Measurements from ENCODE around the gene DDN. TPM values are rescaled to one million over a fixed set of nuclear protein-coding genes. Genes with fewer than 3 reads are reported as not detected.

DDN gene
- total RNA-seq, 8 experiments from 2014 or later: 0.23 to 1.4 (median 0.57) TPM

GRCh38 chr12:48972213-48972951 is 26.8 kb downstream of the DDN start:
- H3K4me3 ChIP-seq: no peak overlapping the region
- WGBS, 10 experiments: 17 to 18% methylated on average over 2 to 4 of the region's 23 CpGs; no CpG with 5 or more reads in 8 of the 10 experiments
- no peak for ATAC-seq (replicated peaks in 6 of 8)
- H3K27ac ChIP-seq: no peak overlapping the region
- in situ Hi-C loops (cut with MboI; ENCODE audit: low pct_unique_long_range_greater_than_20kb in 2 of 9, low sequenced_read_pairs in 9 of 9, unreplicated experiment in 9 of 9): no loop called here
- peaks cover 4 to 16% of the 10 kb centered on the region in 2 donors for H3K4me1 ChIP-seq (replicated peaks in 1 of 2)

GRCh38 chr12:48970702-48971334 is 28.4 kb downstream of the DDN start:
- 10 to 100% (median 35%) methylated on average over 1 to 4 of the region's 10 CpGs; no CpG with 5 or more reads in 4 of the 10 experiments for WGBS, 10 experiments
- Histone ChIP-seq H3K27ac (no peak overlapping the region), H3K4me3 (peak overlapping the region in 4 of 5 donors; percentile 25 to 39 (median 32)), H3K4me1 (replicated peaks in 1 of 2) (peaks cover 4 to 16% of the 10 kb centered on the region in 2 donors)
- in situ Hi-C loops (cut with MboI; ENCODE audit: low pct_unique_long_range_greater_than_20kb in 2 of 9, low sequenced_read_pairs in 9 of 9, unreplicated experiment in 9 of 9): no loop called here
- ATAC-seq (replicated peaks in 6 of 8): peak in 2 of 8 experiments; percentile 1 to 8

- H3K4me1 ChIP-seq (replicated peaks in 1 of 2): peaks cover 4 to 16% of the 10 kb centered on the region in 2 donors
- H3K4me3 ChIP-seq: peak overlapping the region in 2 of 5 donors; percentile 9 to 10
- peak; percentile 23 to 66 (median 58) for ATAC-seq (replicated peaks in 6 of 8)
- in situ Hi-C loops (cut with MboI; ENCODE audit: low pct_unique_long_range_greater_than_20kb in 2 of 9, low sequenced_read_pairs in 9 of 9, unreplicated experiment in 9 of 9): no loop called here
- 9 to 40% (median 15%) methylated on average over 1 to 6 of the region's 77 CpGs; no CpG with 5 or more reads in 6 of the 10 experiments for WGBS, 10 experiments
- no peak overlapping the region for H3K27ac ChIP-seq
Measured at GRCh38 chr12:48969833-48970701, 29.1 kb downstream of the DDN start.

- no peak overlapping the region for H3K4me3 ChIP-seq
- in situ Hi-C loops (cut with MboI; ENCODE audit: low pct_unique_long_range_greater_than_20kb in 2 of 9, low sequenced_read_pairs in 9 of 9, unreplicated experiment in 9 of 9): no loop called here
- peaks cover 4 to 16% of the 10 kb centered on the region in 2 donors for H3K4me1 ChIP-seq (replicated peaks in 1 of 2)
- no peak overlapping the region for H3K27ac ChIP-seq
- ATAC-seq (replicated peaks in 6 of 8): no peak
- WGBS, 10 experiments: 30 to 100% (median 79%) methylated on average over 2 to 4 of the region's 8 CpGs; no CpG with 5 or more reads in 6 of the 10 experiments
Measured at GRCh38 chr12:48969160-48969771, 29.9 kb downstream of the DDN start.

DNA sequence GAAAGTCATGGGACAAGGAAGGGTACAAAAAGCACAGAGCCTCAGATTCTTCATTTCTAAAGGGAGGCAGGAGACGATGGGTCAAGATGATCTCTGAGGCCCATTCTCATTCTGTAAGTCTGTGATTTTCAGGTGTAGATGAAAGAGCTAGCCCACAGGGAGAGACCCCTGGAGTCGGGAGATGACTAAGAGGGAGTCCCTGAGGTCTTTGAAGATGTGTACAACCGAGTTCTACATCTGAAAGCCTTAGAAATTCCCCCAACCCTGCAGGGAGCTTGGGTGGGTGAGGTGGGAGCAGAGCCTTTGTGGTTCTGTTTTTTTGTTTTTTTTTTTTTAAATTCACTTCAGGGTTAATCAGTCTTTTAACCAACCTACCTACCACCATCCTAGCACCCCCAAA is 30.7 kb downstream of the DDN start:
- no peak for ATAC-seq (replicated peaks in 6 of 8)
- in situ Hi-C loops (cut with MboI; ENCODE audit: low pct_unique_long_range_greater_than_20kb in 2 of 9, low sequenced_read_pairs in 9 of 9, unreplicated experiment in 9 of 9): no loop called here
- Histone ChIP-seq H3K4me1 (replicated peaks in 1 of 2) (peaks cover 4 to 16% of the 10 kb centered on the region in 2 donors), H3K4me3 (no peak overlapping the region), H3K27ac (no peak overlapping the region)
- 20 to 60% (median 30%) methylated on average over 1 to 3 of the region's 3 CpGs; no CpG with 5 or more reads in 5 of the 10 experiments for WGBS, 10 experiments

DNA sequence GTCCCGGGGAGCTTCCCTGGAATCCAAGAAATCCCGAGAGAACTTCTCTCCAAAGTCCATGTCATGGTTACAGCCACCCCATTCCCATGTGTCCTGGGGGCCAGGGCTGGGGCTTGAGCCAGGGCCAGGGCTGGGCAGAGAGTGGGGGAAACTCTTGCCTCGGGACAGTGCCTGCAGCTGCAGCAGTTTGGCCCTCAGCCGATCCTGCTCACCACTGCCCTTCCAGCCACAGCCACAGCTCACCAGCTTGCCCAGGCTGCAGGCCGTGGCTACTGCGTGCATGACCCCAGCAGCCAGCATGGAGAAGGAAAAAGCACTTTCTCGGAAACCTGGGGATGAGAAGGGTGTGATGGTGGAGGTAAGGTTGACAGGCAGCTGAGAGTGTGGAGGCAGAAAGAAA is 31.2 kb downstream of the DDN start:
- in situ Hi-C loops (cut with MboI; ENCODE audit: low pct_unique_long_range_greater_than_20kb in 2 of 9, low sequenced_read_pairs in 9 of 9, unreplicated experiment in 9 of 9): no loop called here
- WGBS, 10 experiments: 31 to 75% (median 40%) methylated on average over 1 to 2 of the region's 7 CpGs; no CpG with 5 or more reads in 6 of the 10 experiments
- peaks cover 4 to 16% of the 10 kb centered on the region in 2 donors for H3K4me1 ChIP-seq (replicated peaks in 1 of 2)
- ATAC-seq (replicated peaks in 6 of 8): no peak
- H3K27ac ChIP-seq: no peak overlapping the region
- no peak overlapping the region for H3K4me3 ChIP-seq

DNA sequence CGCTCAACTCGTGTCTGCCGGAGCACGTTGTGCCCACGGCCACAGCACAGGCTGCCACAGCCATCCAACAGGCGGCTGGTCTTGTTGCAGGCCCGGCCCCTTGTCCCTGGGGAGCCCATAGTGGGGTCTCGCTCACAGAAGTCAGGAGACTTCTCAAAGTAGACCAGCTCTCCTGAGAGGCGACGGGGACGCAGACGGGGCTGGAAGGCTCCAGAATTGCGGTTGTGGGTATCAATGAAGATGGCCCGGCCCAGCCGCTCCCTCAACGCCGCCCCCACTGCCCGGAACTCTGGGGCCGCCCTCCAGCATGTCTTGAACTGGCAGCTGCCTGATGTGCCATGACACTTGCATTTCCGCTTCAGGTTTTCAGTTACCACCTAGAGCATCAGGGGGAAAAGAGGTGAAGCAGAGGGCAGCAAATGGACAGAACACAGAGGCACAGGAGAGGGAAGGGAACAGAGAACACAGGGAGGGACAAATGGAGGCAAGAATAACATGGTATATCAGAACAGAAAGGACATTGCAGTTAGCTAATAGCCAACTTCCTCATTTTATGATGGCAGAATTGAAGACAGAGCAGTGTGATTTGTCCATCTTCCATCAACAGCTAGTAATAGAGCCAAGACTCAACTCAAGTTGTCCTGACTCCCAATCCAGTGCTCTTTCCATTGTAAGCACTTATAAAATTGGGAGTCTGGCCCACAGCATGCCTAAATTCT is 32.8 kb downstream of the DDN start:
- in situ Hi-C loops (cut with MboI; ENCODE audit: low pct_unique_long_range_greater_than_20kb in 2 of 9, low sequenced_read_pairs in 9 of 9, unreplicated experiment in 9 of 9): no loop called here
- Histone ChIP-seq H3K27ac (no peak overlapping the region), H3K4me3 (no peak overlapping the region), H3K4me1 (replicated peaks in 1 of 2) (peaks cover 4 to 16% of the 10 kb centered on the region in 2 donors)
- WGBS, 10 experiments: 33 to 100% (median 52%) methylated on average over 1 to 7 of the region's 20 CpGs; no CpG with 5 or more reads in 5 of the 10 experiments
- ATAC-seq (replicated peaks in 6 of 8): peak in 1 of 8 experiments; percentile 30

DNA sequence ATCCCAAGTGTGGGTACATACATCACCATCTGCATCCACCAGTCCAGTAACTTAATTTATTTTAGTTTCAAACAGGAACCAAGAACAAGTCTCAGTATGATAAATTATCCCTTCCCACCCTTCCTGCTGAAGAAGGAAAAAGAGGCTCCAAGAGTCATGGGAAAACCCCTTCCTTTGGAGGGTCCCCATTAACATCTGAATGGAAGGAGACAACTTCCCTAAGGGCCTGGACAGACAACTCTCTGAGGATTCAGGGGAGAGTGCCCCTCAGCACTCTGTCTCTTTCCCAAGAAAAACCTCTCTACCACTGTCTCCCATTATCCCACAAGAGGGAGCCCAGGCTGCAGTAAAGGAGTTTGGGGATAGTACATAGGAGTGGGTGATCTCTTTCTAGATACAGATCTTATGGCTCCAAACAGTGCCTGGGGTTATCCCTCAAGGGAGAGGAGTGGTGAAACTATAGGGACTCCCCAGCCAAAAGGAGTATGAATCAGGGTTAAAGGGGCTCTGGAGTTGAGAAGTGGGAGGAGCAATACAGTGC is 33.8 kb downstream of the DDN start:
- Histone ChIP-seq H3K27ac (no peak overlapping the region), H3K4me1 (replicated peaks in 1 of 2) (peaks cover 0 to 6% of the 10 kb centered on the region in 2 donors), H3K4me3 (no peak overlapping the region)
- in situ Hi-C loops (cut with MboI; ENCODE audit: low pct_unique_long_range_greater_than_20kb in 2 of 9, low sequenced_read_pairs in 9 of 9, unreplicated experiment in 9 of 9): no loop called here
- peak; percentile 20 to 72 (median 55) for ATAC-seq (replicated peaks in 6 of 8)

DNA sequence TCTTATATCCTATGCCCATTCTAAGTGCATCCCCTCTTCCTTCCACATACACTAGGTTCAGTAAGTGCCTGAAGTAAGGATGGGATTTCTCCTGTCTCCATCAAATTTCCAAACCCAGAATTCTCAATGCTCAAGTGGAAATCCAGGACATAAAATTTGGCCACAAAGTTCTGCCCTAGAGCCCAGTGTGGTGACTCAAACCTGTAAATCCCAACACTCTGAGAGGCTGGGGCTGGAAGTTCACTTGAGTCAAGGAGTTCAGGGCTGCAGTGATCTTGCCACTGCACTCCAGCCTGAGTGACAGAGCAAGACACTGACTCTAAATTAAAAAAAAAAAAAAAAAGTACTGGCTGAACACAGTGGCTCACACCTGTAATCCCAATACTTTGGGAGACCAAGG is 37.4 kb downstream of the DDN start:
- H3K4me3 ChIP-seq: no peak overlapping the region
- in situ Hi-C loops (cut with MboI; ENCODE audit: low pct_unique_long_range_greater_than_20kb in 2 of 9, low sequenced_read_pairs in 9 of 9, unreplicated experiment in 9 of 9): no loop called here

DNA sequence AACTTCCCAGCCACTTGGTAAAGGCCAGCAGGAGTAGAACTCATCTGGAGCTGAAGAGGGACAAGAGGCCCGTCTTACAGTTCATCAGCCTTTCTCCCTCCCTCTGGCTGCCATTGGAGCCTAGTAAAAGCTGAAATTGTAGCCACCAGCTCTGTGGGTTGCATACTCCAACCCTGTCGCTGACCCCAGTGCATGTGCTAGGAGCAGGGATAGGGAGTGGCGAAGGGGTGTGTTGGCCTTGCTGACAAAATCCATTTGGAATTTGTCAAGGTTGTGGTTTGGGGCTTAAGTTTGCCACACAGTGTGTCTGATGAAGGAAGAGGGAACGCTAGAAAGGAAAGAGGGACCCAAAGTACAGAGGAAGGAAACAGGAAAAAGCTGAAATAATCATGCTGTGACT is 37.8 kb downstream of the DDN start:
- no peak overlapping the region for H3K4me3 ChIP-seq
- H3K4me1 ChIP-seq (replicated peaks in 1 of 2): peaks cover 0 to 7% of the 10 kb centered on the region in 2 donors
- H3K27ac ChIP-seq: no peak overlapping the region
- in situ Hi-C loops (cut with MboI; ENCODE audit: low pct_unique_long_range_greater_than_20kb in 2 of 9, low sequenced_read_pairs in 9 of 9, unreplicated experiment in 9 of 9): no loop called here
- no peak for ATAC-seq (replicated peaks in 6 of 8)
- WGBS, 10 experiments: 22 to 100% (median 53%) methylated on average over 1 to 4 of the region's 4 CpGs; no CpG with 5 or more reads in 2 of the 10 experiments

More for the DNA sequence above, 37.4 kb downstream of the DDN start:
- no peak overlapping the region for H3K27ac ChIP-seq
- peaks cover 0 to 7% of the 10 kb centered on the region in 2 donors for H3K4me1 ChIP-seq (replicated peaks in 1 of 2)
- ATAC-seq (replicated peaks in 6 of 8): no peak

- in situ Hi-C loops (cut with MboI; ENCODE audit: low pct_unique_long_range_greater_than_20kb in 2 of 9, low sequenced_read_pairs in 9 of 9, unreplicated experiment in 9 of 9): no loop called here
- Histone ChIP-seq H3K4me1 (replicated peaks in 1 of 2) (peaks cover under 1 to 7% of the 10 kb centered on the region in 2 donors), H3K4me3 (no peak overlapping the region), H3K27ac (no peak overlapping the region)
- 17 to 79% (median 50%) methylated on average over 1 to 3 of the region's 3 CpGs; no CpG with 5 or more reads in 3 of the 10 experiments for WGBS, 10 experiments
- ATAC-seq (replicated peaks in 6 of 8): no peak
Measured at GRCh38 chr12:48960834-48961233, 38.3 kb downstream of the DDN start.

- H3K4me1 ChIP-seq (replicated peaks in 1 of 2): peaks cover 9 to 11% of the 10 kb centered on the region in 2 donors
- H3K27ac ChIP-seq: no peak overlapping the region
- ATAC-seq (replicated peaks in 6 of 8): no peak
- in situ Hi-C loops (cut with MboI; ENCODE audit: low pct_unique_long_range_greater_than_20kb in 2 of 9, low sequenced_read_pairs in 9 of 9, unreplicated experiment in 9 of 9): no loop called here
- 14 to 67% (median 48%) methylated on average over 1 to 2 of the region's 3 CpGs; no CpG with 5 or more reads in 6 of the 10 experiments for WGBS, 10 experiments
- H3K4me3 ChIP-seq: peak overlapping the region; percentile 76 to 85 (median 80)
Measured at GRCh38 chr12:48958049-48958388, 41.2 kb downstream of the DDN start.

All from motor neuron (in vitro differentiated cells).